Mesendoderm (in vitro differentiated cells): Measurements from ENCODE around the gene ARMH2.

Experiments
- DNase-seq: peaks from one replicate; pipeline ENCODE4 v3.0.0; 2013
- H2AK5ac ChIP-seq: 2 replicates; pipeline ENCODE4 v1.6.1; 2013; ENCODE audit warnings: low read length, inconsistent platforms
- H2BK120ac ChIP-seq: 2 replicates; pipeline ENCODE4 v1.6.1; 2013; ENCODE audit warnings: low read depth, mild to moderate bottlenecking, low read length, moderate library complexity, mixed read lengths
- H2BK15ac ChIP-seq: replicated peaks from 2 replicates; pipeline ENCODE4 v1.6.1; 2013; ENCODE audit warnings: low read depth, mild to moderate bottlenecking, moderate library complexity
- H2BK5ac ChIP-seq: 2 replicates; pipeline ENCODE4 v1.6.1; 2013; ENCODE audit warnings: low read length, inconsistent platforms
- H3K18ac ChIP-seq: 2 replicates; pipeline ENCODE4 v1.6.1; 2013; ENCODE audit warnings: mild to moderate bottlenecking, low read length, mixed read lengths
- H3K23ac ChIP-seq: one replicate; pipeline ENCODE4 v1.6.1; 2013; ENCODE audit warnings: low read length
- H3K27ac ChIP-seq: 2 replicates; pipeline ENCODE4 v1.5.1; 2013; ENCODE audit warnings: low read depth, mild to moderate bottlenecking, inconsistent platforms, low read length, moderate library complexity
- H3K27me3 ChIP-seq: 2 replicates; pipeline ENCODE4 v1.6.1; 2013; ENCODE audit warnings: low read length, control low read depth, mild to moderate bottlenecking, inconsistent platforms; ENCODE audit not compliant: insufficient read depth, poor library complexity
- H3K36me3 ChIP-seq: 2 replicates; pipeline ENCODE4 v1.6.1; 2013; ENCODE audit warnings: low read length, inconsistent platforms; ENCODE audit not compliant: control insufficient read depth, insufficient read depth
- H3K4ac ChIP-seq: one replicate; pipeline ENCODE4 v1.6.1; 2013; ENCODE audit warnings: low read depth, mild to moderate bottlenecking, low read length, moderate library complexity
- H3K4me1 ChIP-seq: 2 replicates; pipeline ENCODE4 v1.6.1; 2013; ENCODE audit warnings: low read depth, low read length, inconsistent platforms; ENCODE audit not compliant: control insufficient read depth
- H3K4me2 ChIP-seq: 2 replicates; pipeline ENCODE4 v1.6.1; 2013; ENCODE audit warnings: low read length
- H3K4me3 ChIP-seq: 2 replicates; pipeline ENCODE4 v1.5.1; 2013; ENCODE audit warnings: mild to moderate bottlenecking, low read length
- H3K56ac ChIP-seq: one replicate; pipeline ENCODE4 v1.6.1; 2013; ENCODE audit warnings: low read length
- H3K79me1 ChIP-seq: 2 replicates; pipeline ENCODE4 v1.6.1; 2013; ENCODE audit warnings: low read length, inconsistent platforms
- H3K79me2 ChIP-seq: 2 replicates; pipeline ENCODE4 v1.6.1; 2013; ENCODE audit warnings: mild to moderate bottlenecking, low read length; ENCODE audit not compliant: control insufficient read depth, insufficient read depth
- H3K9ac ChIP-seq: 2 replicates; pipeline ENCODE4 v1.6.1; 2013; ENCODE audit warnings: low read length, inconsistent platforms
- H4K5ac ChIP-seq: one replicate; pipeline ENCODE4 v1.6.1; 2013; ENCODE audit warnings: low read length
- H4K8ac ChIP-seq: one replicate; pipeline ENCODE4 v1.6.1; 2013; ENCODE audit warnings: low read depth, mild to moderate bottlenecking, control low read depth, low read length, moderate library complexity
- WGBS: extraction: QIAGEN DNeasy Blood & Tissue Kit; methylation state at CpG from one replicate; pipeline ENCODE4 v1.1.7; 2013; ENCODE audit warnings: low lambda C conversion rate, missing lambda C conversion rate; ENCODE audit not compliant: insufficient coverage; ENCODE audit errors: extremely low coverage; 5-methylcytosine and 5-hydroxymethylcytosine counted together

Gene ARMH2

DNA sequence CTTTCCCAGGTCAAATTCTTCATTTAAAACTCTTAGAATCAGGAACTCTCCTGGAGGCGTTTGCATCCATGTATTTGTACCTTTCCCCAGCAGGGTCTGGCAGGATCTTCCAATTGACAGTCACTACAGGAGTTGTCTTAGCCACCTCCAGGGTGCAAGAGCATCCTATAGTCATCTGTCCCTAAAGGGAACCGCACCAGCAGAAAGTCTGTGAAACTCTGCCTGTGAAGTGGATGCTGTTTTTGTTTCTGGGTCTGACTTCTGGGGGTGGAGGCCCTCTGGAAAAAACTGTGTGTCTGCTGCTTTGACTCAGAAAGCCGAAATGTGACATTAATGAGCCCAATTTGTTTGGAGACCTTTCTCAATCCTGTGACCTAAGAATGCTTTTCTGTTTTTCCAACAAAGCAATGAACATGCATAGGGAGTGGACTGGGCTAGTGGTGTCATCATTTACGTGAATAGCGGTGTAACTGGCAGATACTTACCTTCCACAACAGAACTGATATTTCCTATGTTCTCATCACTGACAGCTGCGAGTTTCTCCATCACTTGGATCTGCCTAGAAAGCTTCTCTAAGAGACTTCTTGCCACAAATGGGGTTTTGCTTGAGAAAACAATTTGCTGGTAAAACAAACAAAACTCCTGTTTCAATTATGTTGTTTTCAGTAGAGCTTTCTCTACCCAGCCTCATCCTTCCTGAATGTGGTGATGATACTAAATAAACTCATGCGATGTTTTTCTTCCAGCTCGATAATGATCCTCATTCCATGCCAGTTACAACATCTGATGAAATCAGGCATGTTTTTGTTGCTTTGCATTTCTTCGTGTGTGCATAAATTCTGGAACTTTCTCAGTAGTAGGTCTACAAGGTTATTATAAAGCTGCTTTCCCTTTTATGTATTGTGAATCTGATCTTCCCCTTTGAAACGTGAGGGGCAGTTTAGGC is 33.3 kb upstream of the ARMH2 start:
- H2BK15ac ChIP-seq, result no peak overlapping the region
- H2AK5ac ChIP-seq, result no peak overlapping the region
- H3K23ac ChIP-seq, result no peak overlapping the region
- H3K18ac ChIP-seq, result no peak overlapping the region
- no peak overlapping the region for H4K8ac ChIP-seq
- H3K4me3 ChIP-seq, result no peak overlapping the region
- H3K36me3 ChIP-seq, result no peaks in the 10 kb centered on the region
- no peaks in the 10 kb centered on the region for H3K79me2 ChIP-seq
- H3K4ac ChIP-seq, result no peak overlapping the region
- no peak for DNase-seq
- no peak overlapping the region for H2BK5ac ChIP-seq
- H3K9ac ChIP-seq, result no peak overlapping the region
- no peak overlapping the region for H3K56ac ChIP-seq
- no peaks in the 10 kb centered on the region for H3K79me1 ChIP-seq
- no peak overlapping the region for H4K5ac ChIP-seq
- H3K4me1 ChIP-seq, result no peaks in the 10 kb centered on the region
- no CpG with 5 or more reads among the region's 10 CpGs for WGBS
- no peaks in the 10 kb centered on the region for H3K27me3 ChIP-seq
- H3K4me2 ChIP-seq, result no peak overlapping the region
- H3K27ac ChIP-seq, result no peak overlapping the region
- H2BK120ac ChIP-seq, result no peak overlapping the region

- Histone ChIP-seq H3K4me1 (no peaks in the 10 kb centered on the region), H3K36me3 (no peaks in the 10 kb centered on the region)
- WGBS, result no CpG with 5 or more reads among the region's 3 CpGs
These were observed 30.9 kb upstream of the ARMH2 start for GRCh38 chr6:24829657-24830056.

DNA sequence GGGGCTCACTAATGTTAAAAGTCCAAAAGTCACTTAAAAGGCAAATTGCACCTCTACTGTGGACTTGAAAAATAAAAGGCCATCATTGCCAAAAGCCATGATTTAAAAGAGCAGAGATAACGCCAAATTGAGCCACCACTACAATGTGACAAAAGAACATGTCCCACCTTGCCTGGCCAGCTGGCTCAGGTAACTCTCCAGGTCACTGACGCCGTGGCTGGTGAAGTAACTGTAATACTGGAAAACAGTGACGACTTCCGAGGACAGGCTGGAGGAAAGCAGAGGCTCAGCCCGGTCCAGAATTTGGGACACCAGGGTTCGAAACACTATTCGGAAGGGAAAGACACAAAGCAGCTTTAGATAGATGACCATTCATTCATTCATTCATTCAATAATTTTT is 29.3 kb upstream of the ARMH2 start:
- Histone ChIP-seq H2BK5ac (no peak overlapping the region), H2BK120ac (no peak overlapping the region), H3K23ac (no peak overlapping the region), H3K4me1 (no peaks in the 10 kb centered on the region), H3K79me2 (no peaks in the 10 kb centered on the region), H3K36me3 (no peaks in the 10 kb centered on the region), H3K4ac (no peak overlapping the region), H2AK5ac (no peak overlapping the region), H3K79me1 (no peaks in the 10 kb centered on the region), H4K8ac (no peak overlapping the region), H3K4me3 (no peak overlapping the region), H3K56ac (no peak overlapping the region), H3K9ac (no peak overlapping the region), H3K27ac (no peak overlapping the region), H2BK15ac (no peak overlapping the region), H3K4me2 (no peak overlapping the region), H3K27me3 (no peaks in the 10 kb centered on the region), H4K5ac (no peak overlapping the region), H3K18ac (no peak overlapping the region)
- DNase-seq, result no peak
- WGBS, result no CpG with 5 or more reads among the region's 8 CpGs

More at GRCh38 chr6:24829657-24830056, 30.9 kb upstream of the ARMH2 start:
- Histone ChIP-seq H3K4ac (no peak overlapping the region), H3K23ac (no peak overlapping the region), H3K79me2 (no peaks in the 10 kb centered on the region), H4K5ac (no peak overlapping the region), H3K4me3 (no peak overlapping the region), H2BK5ac (no peak overlapping the region), H2BK120ac (no peak overlapping the region), H3K18ac (no peak overlapping the region), H3K56ac (no peak overlapping the region), H4K8ac (no peak overlapping the region), H2AK5ac (no peak overlapping the region), H3K79me1 (no peaks in the 10 kb centered on the region), H3K9ac (no peak overlapping the region), H2BK15ac (no peak overlapping the region), H3K27me3 (no peaks in the 10 kb centered on the region), H3K27ac (no peak overlapping the region), H3K4me2 (no peak overlapping the region)
- DNase-seq, result no peak

- no peak overlapping the region for H3K4ac ChIP-seq
- no CpG with 5 or more reads among the region's 3 CpGs for WGBS
- no peak overlapping the region for H4K5ac ChIP-seq
- H3K18ac ChIP-seq, result no peak overlapping the region
- no peak overlapping the region for H4K8ac ChIP-seq
- H3K4me1 ChIP-seq, result no peaks in the 10 kb centered on the region
- no peak overlapping the region for H3K27ac ChIP-seq
- no peak overlapping the region for H3K9ac ChIP-seq
- H3K23ac ChIP-seq, result no peak overlapping the region
- H3K79me2 ChIP-seq, result no peaks in the 10 kb centered on the region
- H2AK5ac ChIP-seq, result no peak overlapping the region
- H2BK15ac ChIP-seq, result no peak overlapping the region
- H3K56ac ChIP-seq, result peak overlapping the region; percentile 49
- DNase-seq, result no peak
- H3K79me1 ChIP-seq, result no peaks in the 10 kb centered on the region
- no peaks in the 10 kb centered on the region for H3K36me3 ChIP-seq
- H2BK120ac ChIP-seq, result no peak overlapping the region
- H3K27me3 ChIP-seq, result no peaks in the 10 kb centered on the region
- no peak overlapping the region for H2BK5ac ChIP-seq
- no peak overlapping the region for H3K4me2 ChIP-seq
- no peak overlapping the region for H3K4me3 ChIP-seq
These were observed 28.4 kb upstream of the ARMH2 start for GRCh38 chr6:24827162-24827561.

GRCh38 chr6:24825130-24825630 is 26.5 kb upstream of the ARMH2 start:
- Histone ChIP-seq H2AK5ac (no peak overlapping the region), H3K9ac (no peak overlapping the region), H3K56ac (no peak overlapping the region), H3K36me3 (no peaks in the 10 kb centered on the region), H3K27me3 (no peaks in the 10 kb centered on the region), H2BK120ac (no peak overlapping the region), H3K4me2 (no peak overlapping the region), H2BK15ac (no peak overlapping the region), H3K23ac (no peak overlapping the region), H3K4ac (no peak overlapping the region), H3K79me2 (no peaks in the 10 kb centered on the region), H3K27ac (no peak overlapping the region), H3K18ac (no peak overlapping the region), H2BK5ac (no peak overlapping the region), H4K8ac (no peak overlapping the region), H4K5ac (no peak overlapping the region), H3K79me1 (no peaks in the 10 kb centered on the region), H3K4me1 (no peaks in the 10 kb centered on the region), H3K4me3 (no peak overlapping the region)
- DNase-seq, result no peak
- WGBS, result no CpG with 5 or more reads among the region's 2 CpGs
